Activated T-cell treated with anti-CD3 and anti-CD28 coated beads for 48 hours (primary cell): ENCODE data around the gene PRM2.

Source experiments
- DNase-seq: peaks from one replicate; pipeline ENCODE4 v3.0.0-alpha.2; 2020; ENCODE audit warnings: low read depth

PRM2 gene

DNA sequence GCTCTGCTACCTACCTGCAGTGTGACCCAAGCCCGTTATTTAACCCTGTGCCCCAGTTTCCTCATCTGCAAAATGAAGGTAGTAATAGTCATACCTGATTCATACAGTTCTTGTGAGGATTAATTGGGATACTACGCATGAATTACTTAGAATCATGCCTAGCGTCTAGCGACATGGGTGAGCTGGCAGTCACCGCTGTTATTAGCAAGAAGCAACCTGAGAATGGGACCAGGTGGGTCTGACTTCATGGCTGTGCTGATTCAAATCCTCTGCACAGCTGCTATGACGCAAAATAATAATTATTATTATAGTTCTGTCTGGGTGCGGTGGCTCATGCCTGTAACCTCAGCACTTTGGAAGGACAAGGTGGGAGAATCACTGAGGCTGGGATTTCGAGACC, 28.1 kb downstream of the PRM2 start:
- no peak for DNase-seq

DNA sequence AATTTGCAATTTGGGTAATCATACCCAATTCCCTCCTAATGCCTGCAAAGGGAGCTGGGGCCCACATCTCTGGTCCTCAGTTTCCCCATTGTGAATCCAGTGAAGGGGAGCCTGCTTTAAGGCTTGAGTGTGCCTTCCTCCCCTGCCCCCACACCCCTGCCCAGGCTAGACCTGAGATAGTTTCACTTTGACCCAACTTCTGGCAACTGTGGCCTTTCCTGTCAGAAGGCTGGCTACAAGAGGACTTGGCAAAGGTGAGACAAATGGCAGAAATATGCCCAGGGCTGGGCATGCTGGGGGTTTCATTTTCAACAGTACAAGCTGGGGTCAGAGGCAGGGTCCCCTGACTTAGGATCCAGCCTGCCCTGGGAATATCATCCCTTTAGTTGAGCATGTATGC, 30.3 kb downstream of the PRM2 start:
- DNase-seq, result no peak

DNA sequence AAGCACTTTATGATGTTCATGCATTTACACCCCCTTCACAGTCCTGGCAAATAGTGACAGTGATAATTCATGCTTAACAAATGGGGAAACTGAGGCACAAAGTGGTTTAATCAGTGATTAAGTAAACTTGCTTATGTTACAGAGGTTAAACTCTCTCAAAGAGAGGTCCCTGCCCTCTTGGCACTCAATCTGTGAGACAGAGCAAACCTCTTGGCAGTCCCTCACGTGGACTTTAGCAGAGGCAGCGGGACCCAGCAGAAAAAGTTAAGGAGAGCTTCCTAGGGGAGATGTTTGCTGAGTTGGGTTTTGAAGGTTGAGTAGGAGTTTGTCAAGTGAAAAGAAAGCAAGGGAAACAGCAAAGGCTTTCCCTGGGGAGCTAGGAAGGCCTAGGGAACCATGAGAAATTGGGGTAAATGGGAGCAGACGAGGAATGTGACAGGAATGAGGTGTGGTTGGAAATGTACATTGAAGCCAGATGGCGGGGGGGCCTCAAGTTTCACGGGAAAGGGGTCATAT, 31.0 kb downstream of the PRM2 start:
- DNase-seq, result no peak

DNA sequence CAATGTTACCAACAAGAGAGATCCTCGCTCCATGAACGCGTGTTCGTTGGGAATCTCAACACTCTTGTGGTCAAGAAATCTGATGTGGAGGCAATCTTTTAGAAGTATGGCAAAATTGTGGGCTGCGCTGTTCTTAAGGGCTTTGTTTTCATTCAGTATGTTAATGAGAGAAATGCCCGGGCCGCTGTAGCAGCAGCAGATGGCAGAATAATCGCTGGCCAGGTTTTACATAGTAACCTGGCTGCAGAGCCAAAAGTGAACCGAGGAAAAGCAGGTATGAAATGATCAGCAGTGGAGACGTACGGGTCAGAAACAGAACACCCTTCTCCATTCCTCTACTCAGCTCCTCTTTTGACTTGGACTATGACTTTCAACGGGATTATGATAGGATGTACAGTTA, 33.6 kb downstream of the PRM2 start:
- DNase-seq, result no peak

DNA sequence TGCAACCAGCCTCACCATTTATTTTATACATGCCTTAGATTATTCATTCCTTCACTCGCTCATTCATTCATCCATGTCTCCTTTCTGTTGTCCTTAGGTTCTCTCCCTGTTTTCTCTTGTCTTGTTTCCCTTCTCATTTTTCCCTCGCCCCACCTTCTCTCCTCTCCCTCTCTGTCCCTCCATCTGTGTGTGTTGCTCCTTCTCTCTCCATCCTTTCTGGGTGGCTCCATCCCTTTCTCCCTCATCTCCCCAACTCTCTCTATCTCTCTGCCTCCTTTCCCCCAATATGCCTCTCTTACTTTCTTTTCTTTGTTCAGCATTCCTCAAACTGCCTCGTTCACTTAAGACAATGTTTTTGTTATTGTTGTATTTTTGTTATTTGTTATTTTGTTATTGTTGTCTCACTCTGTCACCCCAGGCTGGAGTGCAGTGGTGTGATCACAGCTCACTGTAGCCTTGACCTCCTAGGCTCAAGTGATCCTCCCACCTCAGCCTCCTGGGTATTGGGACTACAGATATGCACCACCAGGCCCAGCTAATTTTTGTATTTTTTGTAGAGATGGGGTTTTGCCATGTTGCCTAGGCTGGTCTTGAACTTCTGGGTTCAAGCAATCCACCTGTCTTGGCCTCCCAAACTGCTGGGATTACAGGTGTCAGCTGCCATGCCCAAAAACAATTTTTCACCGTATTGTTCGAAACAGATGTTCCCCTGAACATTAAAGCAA, 34.6 kb downstream of the PRM2 start:
- DNase-seq, result no peak

DNA sequence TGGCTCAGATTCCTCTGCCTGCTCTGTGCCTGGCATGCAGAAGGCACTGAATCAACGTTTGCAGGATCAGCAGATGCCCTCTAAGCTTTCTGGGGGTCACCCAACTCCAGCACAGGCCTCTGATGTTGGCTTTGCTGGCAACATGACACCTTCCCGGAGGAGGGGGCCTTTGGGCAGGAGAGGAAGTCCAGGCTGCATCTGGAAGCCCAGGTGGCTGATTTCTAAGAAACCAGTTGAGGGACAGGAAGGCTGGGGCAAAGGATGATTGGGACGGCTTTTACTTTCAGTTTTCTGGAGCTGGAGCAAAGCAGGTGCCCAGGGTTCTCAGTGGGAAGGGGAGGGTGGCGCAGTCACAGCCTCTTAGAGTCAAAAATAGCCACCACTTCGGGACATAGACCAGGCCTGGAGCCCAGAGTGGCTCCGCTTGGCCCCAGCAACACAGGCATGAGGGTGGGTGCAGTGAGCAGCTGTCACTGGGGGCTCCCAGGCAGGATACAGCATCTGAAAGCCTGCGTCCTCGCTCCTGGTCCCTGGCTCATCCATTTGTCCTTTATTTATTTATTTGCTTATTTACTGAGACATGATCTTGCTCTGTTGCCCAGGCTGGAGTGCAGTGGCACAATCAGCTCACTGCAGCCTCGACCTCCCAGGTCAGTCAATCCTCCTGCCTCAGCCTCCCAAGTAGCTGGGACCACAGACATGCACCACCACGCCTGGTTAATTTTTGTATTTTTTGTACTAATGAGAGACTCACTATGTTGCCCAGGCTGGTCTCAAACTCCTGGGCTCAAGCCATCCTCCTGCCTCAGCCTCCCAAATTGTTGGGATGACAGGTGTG, 35.4 kb downstream of the PRM2 start:
- DNase-seq, result no peak

DNA sequence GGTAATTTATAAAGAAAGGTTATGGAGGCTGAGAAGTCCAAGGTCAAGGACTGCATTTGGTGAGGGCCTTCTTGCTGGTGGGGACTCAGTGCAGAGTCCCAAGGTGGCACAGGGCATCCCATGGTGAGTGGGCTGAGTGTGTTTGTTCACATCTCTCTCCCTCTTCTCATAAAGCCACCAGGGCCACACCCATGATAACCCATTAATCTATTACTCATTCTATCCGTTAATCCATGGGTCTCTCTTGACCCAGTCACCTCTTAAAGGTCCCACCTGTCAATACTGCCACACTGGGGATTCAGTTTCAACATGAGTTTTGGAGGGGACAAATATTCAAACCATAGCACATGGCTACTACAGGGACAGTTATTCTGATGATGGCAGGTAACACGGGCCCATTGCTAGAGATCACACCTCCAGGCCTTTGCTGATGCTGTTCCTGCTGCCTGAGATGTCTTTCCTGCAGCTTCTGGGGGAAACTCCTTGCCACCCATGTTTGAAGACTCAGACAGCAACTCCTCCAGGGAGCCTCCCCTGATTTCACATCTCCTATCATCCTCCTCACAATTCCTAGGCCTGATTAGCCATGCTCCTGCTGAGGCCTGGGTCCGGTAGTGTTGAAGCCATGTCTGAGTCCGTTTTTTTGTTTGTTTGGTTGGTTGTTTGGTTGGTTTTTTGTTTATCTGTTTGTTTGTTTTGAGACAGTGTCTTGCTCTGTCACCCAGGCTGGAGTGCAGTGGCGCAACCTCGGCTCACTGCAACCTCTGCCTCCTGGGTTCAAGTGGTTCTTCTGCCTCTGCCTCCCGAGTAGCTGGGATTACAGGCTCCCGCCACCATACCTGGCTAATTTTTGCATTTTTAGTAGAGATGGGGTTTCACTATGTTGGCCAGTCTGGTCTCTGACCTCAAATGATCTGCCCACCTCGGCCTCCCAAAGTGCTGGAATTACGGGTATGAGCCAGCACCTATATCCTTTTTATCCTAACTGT, 36.3 kb downstream of the PRM2 start:
- no peak for DNase-seq

DNA sequence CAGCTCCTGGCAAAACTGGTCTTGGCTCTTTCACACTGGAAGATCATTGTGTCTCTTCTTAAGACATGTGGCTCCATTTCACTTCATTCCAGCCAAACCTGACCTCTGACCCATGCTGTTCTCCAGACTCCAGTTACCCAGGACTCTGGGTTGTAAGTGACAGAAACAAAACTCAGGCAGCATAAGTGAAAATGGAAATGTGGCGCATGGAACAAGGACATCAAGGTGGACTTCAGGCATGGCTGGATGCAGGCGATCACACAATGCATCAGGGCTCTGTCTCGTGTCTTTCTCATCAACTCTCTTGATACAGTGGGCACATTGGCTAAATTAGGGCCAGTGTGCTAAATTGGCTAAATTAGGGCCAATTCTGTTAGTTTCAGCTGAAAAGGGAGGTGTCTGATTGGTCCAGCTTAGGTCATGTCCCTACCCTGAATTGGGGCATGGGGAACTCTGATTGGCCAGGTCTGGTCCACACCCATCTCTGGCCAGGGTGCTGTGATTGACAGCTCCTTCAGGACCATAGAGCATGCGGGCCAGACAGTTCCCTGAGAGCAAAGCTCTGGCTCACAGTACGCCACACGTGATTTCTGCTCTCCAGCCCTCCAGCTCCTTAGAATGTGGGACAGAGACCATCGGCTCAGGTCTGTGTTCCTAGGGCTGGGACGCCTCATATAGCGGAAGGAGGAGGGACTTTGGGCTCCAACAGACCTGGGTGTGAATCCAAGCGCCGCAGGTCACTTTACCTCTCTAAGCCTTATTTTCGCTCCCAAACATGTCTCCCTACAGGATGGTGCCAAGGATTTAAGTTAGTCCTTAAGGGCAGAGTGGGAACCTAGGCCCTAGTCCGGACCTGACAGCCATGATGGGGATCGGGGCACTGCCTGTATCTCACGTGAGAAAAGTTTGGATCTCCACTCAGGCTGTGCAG, 37.7 kb downstream of the PRM2 start:
- DNase-seq, result no peak

DNA sequence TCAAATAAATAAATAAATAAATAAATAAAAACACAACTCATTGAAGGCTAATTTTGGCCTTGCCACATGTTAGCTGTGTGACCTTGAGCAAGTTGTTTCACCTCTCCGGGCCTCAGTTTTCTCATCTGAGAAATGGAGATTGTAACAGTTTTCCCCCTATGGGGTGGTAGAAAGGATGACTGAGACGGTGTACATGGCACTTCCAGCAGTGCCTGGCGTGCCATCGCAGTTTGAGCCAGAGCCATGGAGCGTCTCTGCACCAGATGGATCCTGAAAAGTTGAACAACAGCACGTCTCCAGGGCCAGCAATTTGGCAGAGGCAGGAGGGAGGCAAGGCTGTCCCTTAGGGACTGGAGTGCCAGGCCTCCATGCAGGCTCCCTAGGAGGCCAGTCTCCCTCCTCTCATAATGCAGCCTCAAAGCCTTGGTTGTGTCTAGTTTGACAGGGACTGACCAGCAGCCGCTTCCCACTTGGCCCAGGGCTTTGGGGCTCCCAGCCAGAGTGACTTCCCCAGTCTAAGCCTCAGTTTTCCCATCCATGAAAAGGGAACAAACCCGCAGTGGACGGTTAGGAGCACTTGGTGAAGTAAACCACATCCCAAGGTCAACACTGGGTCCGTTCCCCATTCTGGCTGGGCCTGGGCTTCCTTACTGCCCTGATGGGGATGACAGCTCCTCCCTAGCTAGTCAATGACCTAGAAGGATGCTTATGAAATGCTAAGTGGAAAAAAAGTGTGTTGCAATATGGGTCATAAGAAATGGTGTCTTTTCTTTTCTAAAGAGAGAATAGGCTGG, 39.6 kb downstream of the PRM2 start:
- no peak for DNase-seq

DNA sequence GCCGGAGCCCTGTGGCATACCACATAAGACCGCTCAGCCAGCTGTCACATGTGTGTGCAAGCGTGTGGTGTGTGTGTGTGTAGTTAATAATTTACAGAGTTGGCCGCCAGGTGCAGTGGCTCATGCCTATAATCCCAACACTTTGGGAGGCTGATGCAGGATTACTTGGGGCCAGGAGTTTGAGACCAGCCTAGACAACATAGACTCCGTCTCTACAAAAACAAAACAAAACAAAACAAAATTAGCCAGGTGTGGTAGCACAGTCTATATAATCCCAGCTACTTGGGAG, 40.6 kb downstream of the PRM2 start:
- no peak for DNase-seq

DNA sequence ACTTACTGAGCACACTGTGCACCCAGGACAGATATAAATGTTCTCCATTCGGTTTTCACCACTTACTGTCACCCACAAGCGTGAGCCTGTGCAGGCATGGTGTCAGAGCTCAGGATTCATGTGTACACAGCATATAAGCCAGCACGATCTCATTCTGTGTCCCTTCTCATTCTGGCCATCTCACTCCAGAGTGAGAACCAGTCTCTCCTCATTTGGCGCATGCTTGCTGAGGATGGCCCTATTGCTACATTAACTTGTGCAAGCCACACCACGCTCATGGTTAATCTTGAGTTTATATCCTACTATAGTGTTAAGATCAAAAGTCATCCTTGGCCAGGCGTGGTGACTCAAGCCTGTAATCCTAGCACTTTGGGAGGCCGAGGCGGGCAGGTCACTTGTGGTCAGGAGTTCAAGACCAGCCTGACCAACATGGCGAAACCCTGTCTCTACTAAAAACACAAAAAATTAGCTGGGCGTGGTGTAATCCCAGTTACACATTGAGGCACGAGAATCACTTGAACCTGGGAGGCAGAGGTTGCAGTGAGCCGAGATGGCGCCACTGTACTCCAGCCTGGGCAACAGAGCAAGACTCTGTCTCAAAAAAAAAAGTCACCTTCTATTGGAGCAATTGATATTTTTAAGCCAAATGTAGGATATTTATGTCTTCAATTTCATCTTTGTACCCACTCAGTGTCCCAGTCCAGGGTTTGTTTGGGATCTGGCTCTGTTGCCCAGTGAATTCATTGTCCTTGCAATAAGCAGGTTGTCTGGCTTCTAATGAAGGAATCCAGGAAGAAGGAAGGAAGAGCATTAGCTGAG, 41.2 kb downstream of the PRM2 start:
- DNase-seq, result no peak

DNA sequence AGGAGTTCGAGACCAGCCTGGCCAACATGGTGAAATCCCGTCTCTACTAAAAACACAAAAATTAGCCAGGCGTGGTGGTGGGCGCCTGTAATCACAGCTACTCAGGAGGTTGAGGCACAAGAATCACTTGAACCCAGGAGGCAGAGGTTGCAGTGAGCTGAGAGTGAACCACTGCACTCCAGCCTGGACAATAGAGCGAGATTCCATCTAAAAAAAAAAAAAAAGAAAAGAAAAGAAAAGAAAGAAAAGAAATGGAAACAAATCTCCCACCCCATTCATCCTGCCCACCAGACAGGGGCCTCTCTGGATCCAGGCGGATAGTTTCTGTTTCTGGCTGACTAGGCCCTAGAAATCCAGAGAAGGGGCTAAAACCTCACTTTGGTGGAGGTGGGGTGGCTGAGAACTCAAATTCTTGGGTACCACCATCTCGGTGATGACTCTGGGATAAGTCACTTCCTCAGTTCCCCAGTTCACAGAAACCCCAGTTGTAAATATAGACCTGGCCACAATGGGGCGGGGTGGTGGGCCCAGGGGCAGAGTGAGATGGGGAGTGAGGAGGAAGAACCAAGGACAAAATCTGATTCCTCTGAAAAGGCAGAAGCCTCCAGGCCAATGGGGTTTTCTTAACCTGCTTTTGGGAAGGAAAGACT, 42.4 kb downstream of the PRM2 start:
- DNase-seq, result peak; percentile 79

DNA sequence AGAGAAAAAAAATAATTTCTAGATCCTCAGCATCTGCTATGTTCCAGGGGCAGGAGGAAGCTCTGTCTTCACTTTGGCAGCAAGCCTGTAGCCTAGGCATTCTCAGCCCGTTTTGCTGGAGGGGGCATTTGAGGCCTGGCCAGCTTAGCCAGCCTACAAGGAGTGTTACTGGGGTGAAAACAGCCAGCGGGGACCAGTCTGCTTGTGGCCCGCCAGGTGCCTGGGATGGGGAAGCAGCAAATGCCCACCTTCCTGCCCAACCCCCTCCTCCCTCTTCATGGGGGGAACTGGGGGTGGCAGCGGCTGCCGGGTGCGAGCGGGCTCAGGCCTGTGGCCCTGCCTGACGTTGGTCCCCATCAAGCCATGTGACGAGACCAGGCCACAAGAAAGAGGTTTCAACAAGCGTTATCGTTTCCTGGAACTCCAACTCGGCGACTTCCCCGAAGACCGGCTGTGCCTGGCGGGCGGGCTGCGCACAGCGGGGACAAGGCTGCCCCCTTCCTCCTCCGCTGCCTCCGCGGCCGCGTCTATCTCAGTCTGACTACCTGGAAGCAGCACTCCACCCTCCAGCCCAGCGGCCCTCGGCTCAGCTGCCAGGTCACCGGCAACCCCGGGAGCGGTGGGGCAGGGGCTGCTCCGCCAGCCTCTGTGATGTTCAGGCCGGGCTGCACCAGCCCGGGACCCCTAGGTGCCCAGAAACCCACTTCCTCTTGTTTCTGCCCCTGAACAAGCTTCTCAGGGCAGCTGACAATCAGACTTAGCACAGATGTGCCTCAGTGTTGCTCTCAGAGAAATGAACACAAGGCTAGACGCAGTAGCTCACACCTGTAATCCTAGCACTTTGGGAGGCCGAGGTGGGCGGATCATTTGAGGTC, 43.2 kb downstream of the PRM2 start:
- peak; percentile 90 for DNase-seq

DNA sequence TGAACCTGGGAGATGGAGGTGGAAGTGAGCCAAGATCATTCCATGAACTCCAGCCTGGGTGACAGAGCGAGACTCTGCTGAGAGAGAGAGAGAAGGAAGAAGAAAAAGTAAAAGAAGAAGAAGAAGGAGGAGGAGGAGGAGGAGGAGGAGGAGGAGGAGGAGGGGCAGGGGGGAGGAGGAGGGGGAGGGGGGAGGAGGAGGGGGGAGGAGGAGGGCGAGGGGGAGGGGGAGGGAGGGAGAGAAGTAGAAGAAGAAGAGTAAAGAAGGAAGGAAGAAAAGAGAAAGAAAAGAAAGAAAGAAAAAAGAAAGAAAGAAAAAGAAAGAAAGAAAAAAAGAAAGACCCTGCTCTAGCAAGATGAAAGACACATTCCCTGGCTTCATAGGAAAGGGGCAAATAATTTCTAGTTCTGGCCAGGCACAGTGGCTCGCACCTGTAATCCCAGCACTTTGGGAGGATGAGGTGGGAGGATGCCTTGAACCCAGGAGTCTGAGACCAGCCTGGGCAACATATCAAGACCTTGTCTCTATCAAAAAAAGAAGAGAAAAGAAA, 43.9 kb downstream of the PRM2 start:
- DNase-seq, result no peak

DNA sequence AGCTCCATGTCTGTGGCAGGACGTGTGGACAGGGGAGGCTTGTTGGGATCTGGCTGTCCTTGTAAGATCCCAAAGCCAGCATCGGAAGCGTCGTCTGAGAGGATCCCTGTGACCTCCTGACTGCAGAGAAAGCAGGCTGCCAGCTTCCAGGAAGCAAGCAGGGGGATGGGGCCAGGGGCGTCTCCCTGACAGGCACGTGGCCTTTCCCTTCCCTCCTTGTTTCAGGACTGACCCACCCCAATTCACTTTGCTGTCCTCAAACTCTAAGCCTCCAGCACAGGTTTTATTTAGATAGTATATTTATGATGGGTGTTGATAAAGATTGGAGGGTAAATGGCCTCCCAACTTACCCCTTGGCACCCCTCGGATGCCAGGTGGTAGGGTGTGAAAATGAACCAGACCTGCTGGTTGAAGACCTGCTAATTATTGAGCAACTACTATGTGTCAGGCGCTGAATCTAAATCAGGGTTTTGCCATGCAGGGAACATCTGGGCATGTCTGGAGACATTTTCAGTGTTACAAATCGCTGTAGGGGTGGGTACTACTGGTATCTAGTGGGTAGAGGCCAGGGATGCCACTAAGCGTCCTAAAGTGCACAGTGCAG, 44.8 kb downstream of the PRM2 start:
- DNase-seq, result no peak

DNA sequence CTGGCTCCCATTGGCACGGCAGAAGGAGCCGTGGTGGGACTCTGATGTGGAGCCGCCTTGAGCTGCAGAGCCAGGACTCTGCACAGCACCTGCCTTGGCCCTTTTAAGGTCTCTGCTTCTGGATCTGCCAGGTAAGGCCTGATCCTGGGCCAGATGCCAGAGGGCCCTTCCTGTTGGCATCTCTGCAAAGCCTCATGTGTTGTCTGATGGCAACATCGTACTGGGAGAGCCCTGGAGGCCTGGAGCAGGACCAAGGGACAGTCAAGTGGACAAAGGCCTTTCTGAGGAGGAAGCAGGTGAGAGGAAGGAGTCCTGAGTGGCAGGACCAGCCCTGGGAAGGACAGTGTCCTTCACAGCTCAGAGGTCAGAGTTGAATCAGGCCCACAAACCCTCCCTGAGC, 46.4 kb downstream of the PRM2 start:
- no peak for DNase-seq

DNA sequence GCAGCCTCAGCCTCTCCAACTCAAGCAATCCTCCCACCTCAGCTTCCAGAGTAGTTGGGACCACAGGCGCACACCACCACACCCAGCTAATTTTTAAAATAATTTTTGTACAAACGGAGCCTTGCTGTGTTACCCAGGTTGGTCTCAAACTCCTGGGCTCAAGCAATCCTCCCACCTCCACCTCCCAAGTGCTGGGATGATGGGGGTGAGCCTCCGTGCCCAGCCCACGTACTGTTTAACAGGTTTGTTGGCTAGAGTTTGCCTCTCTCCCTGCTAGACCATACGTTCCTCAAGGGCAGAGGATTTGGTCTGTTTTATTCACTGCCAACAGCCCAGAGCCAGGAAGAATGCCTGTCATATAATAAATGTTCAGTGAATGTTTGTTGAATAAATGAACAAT, 46.8 kb downstream of the PRM2 start:
- no peak for DNase-seq
